GM04503 (cell line): ENCODE measurements around the gene BTD.
"Not testable (repeated sequence)": the region's sequence is repeated elsewhere in the genome, so short reads cannot be mapped to it uniquely, and the experiment has no call there.

Experiments
- DNase-seq: peaks from one replicate; pipeline ENCODE4 v3.0.0-alpha.2; 2012; ENCODE audit warnings: low read depth

BTD gene

DNA sequence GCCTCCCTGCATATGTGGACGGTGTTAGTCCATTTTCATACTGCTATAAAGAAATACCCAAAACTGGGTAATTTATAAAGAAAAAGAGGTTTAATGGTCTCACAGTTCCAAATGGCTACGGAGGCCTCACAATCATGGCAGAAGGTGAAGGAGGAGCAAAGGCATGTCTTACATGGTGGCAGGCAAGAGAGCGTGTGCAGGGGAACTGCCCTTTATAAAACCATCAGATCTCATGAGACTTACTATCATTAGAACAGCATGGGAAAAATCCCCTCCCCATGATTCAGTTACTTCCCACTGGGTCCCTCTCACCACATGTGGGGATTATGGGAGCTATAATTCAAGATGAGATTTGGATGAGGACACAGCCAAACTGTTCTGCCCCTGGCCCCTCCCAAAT lies 1.3 kb downstream of the BTD start:
- not testable (repeated sequence) for DNase-seq

- not testable (repeated sequence) for DNase-seq
Measured at GRCh38 chr3:15604584-15604983, 3.0 kb downstream of the BTD start.

GRCh38 chr3:15606434-15606891 lies 4.9 kb downstream of the BTD start:
- DNase-seq, result no peak

- DNase-seq, result peak; percentile 58
Measured at GRCh38 chr3:15610082-15610759, 8.7 kb downstream of the BTD start.

DNA sequence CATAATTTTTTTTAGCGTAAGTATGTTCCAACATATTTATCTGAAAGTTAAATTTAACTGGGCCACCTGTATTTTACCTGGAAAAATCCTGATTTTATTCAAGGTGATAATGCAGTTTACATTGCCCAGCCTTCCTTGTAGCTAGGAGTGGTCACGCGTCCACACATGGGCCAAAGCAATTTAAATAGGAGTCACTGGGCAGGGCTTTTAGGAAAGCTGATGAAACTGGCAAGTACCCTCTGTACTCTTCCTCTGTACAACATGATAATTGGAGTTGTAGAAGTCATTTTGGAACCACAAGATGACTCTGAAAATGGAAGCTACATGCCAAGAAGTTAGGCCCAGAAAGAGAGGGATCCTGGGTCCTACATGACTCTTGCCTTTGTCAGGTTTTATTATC lies 9.5 kb downstream of the BTD start:
- no peak for DNase-seq

GRCh38 chr3:15612001-15612400 lies 10.5 kb downstream of the BTD start:
- DNase-seq, result no peak

DNA sequence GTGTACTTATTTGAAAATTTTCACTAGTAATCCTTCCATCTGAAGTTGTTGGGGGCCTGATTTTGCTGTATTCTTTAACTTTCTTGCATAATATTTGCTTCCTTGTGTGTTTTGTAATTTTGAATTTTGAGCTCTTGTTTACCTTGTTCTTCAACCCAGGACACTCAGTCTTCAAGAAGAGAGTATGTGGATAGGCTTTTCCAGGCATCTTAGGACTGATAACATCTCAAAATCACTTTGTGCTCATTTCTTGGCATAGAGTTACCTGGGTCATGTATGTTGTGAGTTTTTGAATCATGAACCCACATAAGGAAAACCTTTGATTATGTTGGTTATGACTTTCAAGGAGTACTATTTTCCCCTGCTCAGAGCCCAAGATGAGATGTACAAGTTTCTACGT lies 13.4 kb downstream of the BTD start:
- no peak for DNase-seq

GRCh38 chr3:15616053-15616452 lies 14.5 kb downstream of the BTD start:
- no peak for DNase-seq

DNA sequence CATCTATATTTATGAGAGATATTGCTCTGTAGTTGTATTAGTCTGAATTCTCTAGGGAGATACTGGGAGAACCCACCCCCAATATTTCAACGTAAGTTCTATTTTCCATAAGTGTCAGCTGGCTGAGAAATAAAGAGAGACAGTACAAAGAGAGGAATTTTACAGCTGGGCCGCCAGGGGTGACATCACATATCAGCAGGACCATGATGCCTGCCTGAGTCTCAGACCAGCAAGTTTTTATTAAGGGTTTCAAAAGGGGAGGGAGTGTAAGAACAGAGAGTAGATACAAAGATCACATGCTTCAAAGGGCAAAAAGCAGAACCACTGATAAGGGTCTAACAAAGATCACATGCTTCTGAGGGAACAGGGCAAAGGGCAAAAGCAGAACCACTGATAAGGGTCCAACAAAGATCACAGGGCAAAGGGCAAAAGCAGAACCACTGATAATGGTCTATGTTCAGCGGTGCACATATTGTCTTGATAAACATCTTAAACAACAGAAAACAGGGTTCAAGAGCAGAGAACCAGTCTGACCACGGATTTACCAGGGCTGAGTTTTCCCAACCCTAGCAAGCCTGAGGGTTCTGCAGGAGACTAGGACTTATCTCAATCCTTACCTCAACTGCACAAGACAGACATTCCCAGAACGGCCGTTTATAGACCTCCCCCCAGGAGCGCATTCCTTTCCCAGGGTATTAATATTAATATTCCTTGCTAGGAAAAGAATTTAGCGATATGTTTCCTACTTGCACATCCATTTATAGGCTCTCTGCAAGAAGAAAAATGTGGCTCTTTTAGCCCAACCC lies 18.3 kb downstream of the BTD start:
- DNase-seq, result not testable (repeated sequence)

- no peak for DNase-seq
Measured at GRCh38 chr3:15623535-15624440, 22.2 kb downstream of the BTD start.

GRCh38 chr3:15628967-15629366 lies 27.4 kb downstream of the BTD start:
- DNase-seq, result no peak

GRCh38 chr3:15629860-15630597 lies 28.5 kb downstream of the BTD start:
- DNase-seq, result no peak

DNA sequence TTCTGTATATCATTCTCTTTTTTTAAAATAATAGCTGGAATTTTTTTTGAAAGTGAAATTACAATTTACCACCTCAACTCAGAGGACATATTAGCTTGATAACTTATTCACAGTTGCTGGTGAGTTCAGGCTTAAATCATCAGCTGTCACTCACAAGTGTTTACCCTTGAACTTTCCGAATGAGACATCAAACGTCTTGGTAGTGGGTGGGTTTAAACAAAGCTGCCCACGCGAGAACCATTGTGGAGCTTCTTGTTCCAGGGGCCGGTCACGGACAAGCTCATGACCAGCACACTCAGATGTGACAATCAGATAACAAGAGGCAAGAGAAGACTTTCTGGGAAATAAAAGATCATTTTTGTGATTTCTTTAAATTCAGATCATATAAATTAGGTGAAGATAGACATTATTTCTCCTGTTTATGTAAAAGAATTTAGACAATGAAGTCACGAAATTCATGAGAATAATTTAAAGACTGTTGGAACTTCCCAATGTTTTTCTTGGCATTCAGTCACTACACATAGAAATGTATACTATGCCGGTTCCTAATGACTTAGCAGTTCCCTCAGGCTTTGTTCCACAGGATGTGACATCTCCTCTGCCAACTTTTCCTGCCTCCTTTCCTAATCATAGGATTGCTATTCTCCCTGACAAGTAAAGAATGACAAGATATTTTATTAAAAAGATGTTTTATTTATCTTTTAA lies 29.3 kb downstream of the BTD start:
- no peak for DNase-seq

DNA sequence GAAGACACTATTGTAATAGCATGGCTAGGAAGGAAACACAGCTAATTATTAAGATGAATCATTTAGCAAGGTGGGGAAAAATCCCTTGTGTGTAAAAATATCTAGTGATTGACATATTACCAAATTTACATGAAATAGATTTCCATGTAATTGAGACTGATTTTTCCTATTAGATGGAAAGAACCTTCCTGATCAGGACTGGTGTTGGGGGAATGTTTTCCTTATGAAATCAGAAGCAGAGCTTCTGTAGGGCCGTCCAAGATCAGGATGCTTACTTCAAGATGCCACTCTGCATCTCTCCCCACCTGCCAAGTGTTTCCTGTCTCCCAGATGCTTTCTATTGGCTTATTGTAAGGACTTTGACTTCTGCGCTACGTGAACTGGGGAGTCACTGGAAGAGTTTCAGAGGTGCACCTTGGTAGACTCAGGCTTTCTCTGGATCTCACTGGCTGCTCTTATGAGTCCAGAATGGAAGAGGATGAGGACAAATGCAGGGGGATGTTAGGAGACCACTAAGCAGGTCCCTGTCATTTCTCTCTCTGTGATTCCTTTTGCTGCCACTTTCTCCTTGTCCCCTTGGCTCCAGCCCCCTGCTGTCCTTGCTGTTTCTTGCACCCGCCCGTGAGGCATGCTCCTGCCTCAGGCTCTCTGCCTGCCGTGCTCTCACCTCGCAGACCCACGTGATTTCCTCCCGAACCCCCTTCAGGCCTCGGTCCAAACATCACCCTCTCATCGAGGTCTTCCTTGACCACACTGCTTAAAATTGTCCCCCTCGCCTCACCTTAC lies 30.1 kb downstream of the BTD start:
- DNase-seq, result no peak

DNA sequence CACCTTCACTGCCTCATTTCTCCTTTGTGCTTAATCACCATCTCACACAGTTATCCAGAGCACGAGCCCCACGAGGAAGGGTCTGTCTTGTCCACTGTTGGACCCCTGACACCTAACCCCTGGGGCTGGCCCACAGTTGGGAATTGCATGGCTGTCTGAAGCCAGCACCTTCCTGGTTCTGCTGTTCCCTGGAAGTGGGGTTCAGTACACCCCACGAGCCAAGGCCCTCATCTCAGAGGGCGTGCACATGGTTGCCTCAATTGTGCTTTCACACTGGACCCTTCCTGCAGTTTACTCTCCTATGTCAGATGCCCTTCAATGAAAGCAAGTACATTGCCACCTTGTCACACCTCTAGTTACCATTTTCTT lies 30.7 kb downstream of the BTD start:
- DNase-seq, result no peak

- no peak for DNase-seq
Measured at GRCh38 chr3:15633159-15633558, 31.6 kb downstream of the BTD start.

GRCh38 chr3:15633766-15634598 lies 32.4 kb downstream of the BTD start:
- DNase-seq, result no peak

GRCh38 chr3:15634671-15635070 lies 33.1 kb downstream of the BTD start:
- DNase-seq, result no peak

DNA sequence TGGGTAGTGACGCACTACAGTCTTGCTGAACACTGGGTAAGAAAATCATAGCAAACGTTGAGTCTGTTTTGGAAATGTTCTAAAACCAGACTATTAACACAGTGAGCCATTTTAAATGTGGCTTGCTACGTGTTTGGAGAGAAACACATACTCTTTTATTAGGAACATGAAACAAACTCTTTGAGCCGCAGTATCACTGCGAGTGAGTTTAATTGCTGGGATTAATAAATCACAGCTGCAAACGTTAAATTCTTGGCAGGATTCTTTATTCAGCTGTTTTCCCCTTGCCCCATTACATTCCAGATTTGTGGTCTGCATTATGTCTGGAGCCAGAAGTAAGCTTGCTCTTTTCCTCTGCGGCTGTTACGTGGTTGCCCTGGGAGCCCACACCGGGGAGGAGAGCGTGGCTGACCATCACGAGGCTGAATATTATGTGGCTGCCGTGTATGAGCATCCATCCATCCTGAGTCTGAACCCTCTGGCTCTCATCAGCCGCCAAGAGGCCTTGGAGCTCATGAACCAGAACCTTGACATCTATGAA lies 33.6 kb downstream of the BTD start:
- DNase-seq, result peak; percentile 84
